SK-N-MC (cell line): ENCODE results near the gene SYCE3.
A peak's percentile ranks its signal among the peaks of the same experiment; 100 is the strongest.

Experiments
- DNase-seq: peaks from one replicate; pipeline ENCODE4 v3.0.0-alpha.2; 2011; ENCODE audit warnings: low read depth, low spot score
- H3K27ac ChIP-seq: fragments of 200-600 bp; sonication (generic); 2 replicates; pipeline ENCODE4 v1.5.1; 2016; ENCODE audit warnings: mixed run types
- H3K36me3 ChIP-seq: fragments of 200-600 bp; sonication (generic); 2 replicates; pipeline ENCODE4 v1.6.1; 2017; ENCODE audit warnings: antibody characterized with exemption, low read length, mixed read lengths; ENCODE audit not compliant: insufficient read depth
- H3K4me3 ChIP-seq: fragments of 200-600 bp; sonication (generic); 2 replicates; pipeline ENCODE4 v1.5.1; 2016
- H3K9ac ChIP-seq: fragments of 200-600 bp; sonication (generic); 2 replicates; pipeline ENCODE4 v1.8.0; 2017; ENCODE audit warnings: mixed run types, mixed read lengths; ENCODE audit not compliant: insufficient read length
- H3K9me3 ChIP-seq: fragments of 200-600 bp; sonication (generic); 2 replicates; pipeline ENCODE4 v1.6.1; 2017; ENCODE audit warnings: low read depth, mild to moderate bottlenecking, antibody characterized with exemption, low read length, moderate library complexity, mixed read lengths
- EZH2 ChIP-seq: fragments of 200-600 bp; sonication (generic); IDR thresholded peaks from one replicate; pipeline ENCODE4 v1.6.1; 2017; ENCODE audit warnings: antibody characterized with exemption
- FOXP2 ChIP-seq: optimal IDR thresholded peaks from 2 replicates; pipeline ENCODE3; 2011; ENCODE audit warnings: mild to moderate bottlenecking, moderate library complexity; ENCODE audit not compliant: insufficient read depth; ENCODE audit errors: extremely low read length, control extremely low read depth
- POLR2AphosphoS5 ChIP-seq: IDR thresholded peaks from 2 replicates; pipeline ENCODE4 v1.6.1; 2012; ENCODE audit warnings: mild to moderate bottlenecking, low read depth, low read length, borderline replicate concordance

SYCE3 gene

DNA sequence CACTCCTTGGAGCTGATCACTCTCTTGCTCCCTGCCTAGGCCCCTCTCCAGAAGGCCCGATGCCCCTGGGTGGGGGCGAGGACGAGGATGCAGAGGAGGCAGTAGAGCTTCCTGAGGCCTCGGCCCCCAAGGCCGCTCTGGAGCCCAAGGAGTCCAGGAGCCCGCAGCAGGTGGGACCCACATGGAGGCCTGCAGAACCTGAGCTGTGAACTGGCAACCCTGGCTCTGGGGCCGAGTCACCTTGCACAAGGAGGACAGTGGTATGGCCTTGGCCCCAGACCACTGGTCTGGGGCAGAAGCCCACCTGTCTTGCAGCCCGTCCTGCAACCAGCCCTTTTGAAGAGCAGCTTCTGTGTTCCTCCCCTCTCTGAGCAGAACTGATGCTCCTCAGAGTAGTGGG, 43.6 kb downstream of the SYCE3 start:
- Histone ChIP-seq H3K27ac (no peak overlapping the region), H3K36me3 (peaks cover 52% of the 10 kb centered on the region), H3K4me3 (no peak overlapping the region)

GRCh38 chr22:50518606-50519005, 44.1 kb downstream of the SYCE3 start:
- no peak overlapping the region for H3K27ac ChIP-seq
- H3K36me3 ChIP-seq = peaks cover 48% of the 10 kb centered on the region
- DNase-seq = no peak
- no peaks in the 10 kb centered on the region for H3K9me3 ChIP-seq
- no peak overlapping the region for H3K9ac ChIP-seq
- no peak overlapping the region for H3K4me3 ChIP-seq
- no peak for TF ChIP-seq FOXP2
- TF ChIP-seq EZH2 = no peak
- no peak for TF ChIP-seq POLR2AphosphoS5

More for the DNA sequence above, 43.6 kb downstream of the SYCE3 start:
- no peak for TF ChIP-seq EZH2
- no peak for TF ChIP-seq POLR2AphosphoS5
- TF ChIP-seq FOXP2 = no peak
- H3K9me3 ChIP-seq = no peaks in the 10 kb centered on the region
- no peak overlapping the region for H3K9ac ChIP-seq
- no peak for DNase-seq

- Histone ChIP-seq H3K36me3 (peaks cover 46% of the 10 kb centered on the region), H3K27ac (no peak overlapping the region), H3K9ac (no peak overlapping the region), H3K9me3 (no peaks in the 10 kb centered on the region), H3K4me3 (no peak overlapping the region)
- DNase-seq = no peak
- TF ChIP-seq POLR2AphosphoS5 (no peak), EZH2 (no peak), FOXP2 (no peak)
Observed at GRCh38 chr22:50517495-50518260, 45.0 kb downstream of the SYCE3 start.

GRCh38 chr22:50516891-50517290, 45.8 kb downstream of the SYCE3 start:
- no peak for TF ChIP-seq POLR2AphosphoS5
- TF ChIP-seq EZH2 = no peak
- TF ChIP-seq FOXP2 = no peak
- Histone ChIP-seq H3K27ac (no peak overlapping the region), H3K9me3 (no peaks in the 10 kb centered on the region), H3K9ac (no peak overlapping the region), H3K4me3 (no peak overlapping the region), H3K36me3 (peaks cover 52% of the 10 kb centered on the region)
- DNase-seq = no peak

DNA sequence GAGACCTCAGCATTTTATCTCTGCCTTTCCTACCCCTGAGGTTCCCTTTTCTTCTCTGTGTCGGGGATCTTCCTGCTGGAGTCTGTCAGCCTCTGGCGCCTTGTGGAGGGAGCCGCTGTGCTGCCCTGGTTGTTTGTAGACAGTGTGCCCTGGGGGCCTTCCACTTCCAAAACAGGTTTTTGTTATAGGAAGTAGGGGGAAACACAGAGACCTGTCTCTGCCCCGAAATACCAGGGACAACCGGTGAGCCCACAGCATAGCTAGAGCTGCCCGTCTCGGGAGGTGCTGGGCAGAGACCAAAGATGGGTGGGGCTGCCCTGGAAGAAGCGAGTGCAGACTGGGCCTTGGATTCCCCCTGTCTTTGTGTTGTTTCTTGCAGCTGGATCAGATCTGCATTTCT, 46.7 kb downstream of the SYCE3 start:
- peaks cover 50% of the 10 kb centered on the region for H3K36me3 ChIP-seq

DNA sequence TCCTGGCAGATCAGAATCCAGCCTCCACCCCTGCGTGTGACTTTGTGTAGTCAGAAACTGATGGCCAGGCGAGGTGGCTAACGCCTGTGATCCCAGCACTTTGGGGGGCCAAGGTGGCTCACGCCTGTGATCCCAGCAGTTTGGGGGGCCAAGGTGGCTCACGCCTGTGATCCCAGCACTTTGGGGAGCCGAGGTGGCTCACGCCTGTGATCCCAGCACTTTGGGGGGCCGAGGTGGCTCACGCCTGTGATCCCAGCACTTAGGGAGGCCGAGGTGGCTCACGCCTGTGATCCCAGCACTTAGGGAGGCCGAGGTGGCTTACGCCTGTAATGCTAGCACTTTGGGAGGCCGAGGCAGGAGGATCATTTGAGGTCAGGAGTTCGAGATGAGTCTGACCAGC, 49.5 kb downstream of the SYCE3 start:
- TF ChIP-seq POLR2AphosphoS5 (no peak), FOXP2 (no peak), EZH2 (no peak)
- peaks cover 31% of the 10 kb centered on the region; the same call in 1 of the 2 replicates for H3K36me3 ChIP-seq
- H3K9me3 ChIP-seq = no peaks in the 10 kb centered on the region
- no peak for DNase-seq
- H3K4me3 ChIP-seq = no peak overlapping the region
- no peak overlapping the region for H3K27ac ChIP-seq
- no peak overlapping the region for H3K9ac ChIP-seq

More for the DNA sequence above, 46.7 kb downstream of the SYCE3 start:
- H3K27ac ChIP-seq = no peak overlapping the region
- no peaks in the 10 kb centered on the region for H3K9me3 ChIP-seq
- DNase-seq = no peak
- no peak for TF ChIP-seq POLR2AphosphoS5
- no peak for TF ChIP-seq EZH2
- no peak for TF ChIP-seq FOXP2
- no peak overlapping the region for H3K4me3 ChIP-seq
- H3K9ac ChIP-seq = no peak overlapping the region

DNA sequence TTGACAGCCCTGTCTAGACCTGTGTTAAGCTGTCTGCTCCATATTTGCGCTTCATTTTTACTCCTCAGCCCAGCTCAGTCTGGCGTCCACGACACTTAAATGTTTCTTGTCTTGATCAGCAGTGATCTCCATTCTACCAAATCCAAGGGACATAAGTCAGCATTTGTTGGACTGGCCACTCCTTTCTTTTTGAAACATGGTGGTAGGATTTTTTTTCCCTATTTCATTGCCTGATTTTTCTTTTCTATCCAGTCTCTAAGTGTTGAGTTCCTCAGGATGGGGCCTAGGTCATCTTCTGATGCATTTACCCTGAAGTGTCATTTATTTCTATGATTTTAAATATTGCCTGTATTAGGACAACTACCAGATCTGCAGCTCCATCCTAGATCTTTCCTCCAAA, 53.8 kb downstream of the SYCE3 start:
- H3K9ac ChIP-seq = peak overlapping the region; percentile 93
- TF ChIP-seq FOXP2 (no peak), POLR2AphosphoS5 (no peak)
- peaks cover 21% of the 10 kb centered on the region; the same call in 1 of the 2 replicates for H3K36me3 ChIP-seq
- H3K9me3 ChIP-seq = no peaks in the 10 kb centered on the region
- no peak for DNase-seq
- peak overlapping the region; percentile 90; the same call in 1 of the 2 replicates for H3K27ac ChIP-seq
- H3K4me3 ChIP-seq = peak overlapping the region; percentile 94

DNA sequence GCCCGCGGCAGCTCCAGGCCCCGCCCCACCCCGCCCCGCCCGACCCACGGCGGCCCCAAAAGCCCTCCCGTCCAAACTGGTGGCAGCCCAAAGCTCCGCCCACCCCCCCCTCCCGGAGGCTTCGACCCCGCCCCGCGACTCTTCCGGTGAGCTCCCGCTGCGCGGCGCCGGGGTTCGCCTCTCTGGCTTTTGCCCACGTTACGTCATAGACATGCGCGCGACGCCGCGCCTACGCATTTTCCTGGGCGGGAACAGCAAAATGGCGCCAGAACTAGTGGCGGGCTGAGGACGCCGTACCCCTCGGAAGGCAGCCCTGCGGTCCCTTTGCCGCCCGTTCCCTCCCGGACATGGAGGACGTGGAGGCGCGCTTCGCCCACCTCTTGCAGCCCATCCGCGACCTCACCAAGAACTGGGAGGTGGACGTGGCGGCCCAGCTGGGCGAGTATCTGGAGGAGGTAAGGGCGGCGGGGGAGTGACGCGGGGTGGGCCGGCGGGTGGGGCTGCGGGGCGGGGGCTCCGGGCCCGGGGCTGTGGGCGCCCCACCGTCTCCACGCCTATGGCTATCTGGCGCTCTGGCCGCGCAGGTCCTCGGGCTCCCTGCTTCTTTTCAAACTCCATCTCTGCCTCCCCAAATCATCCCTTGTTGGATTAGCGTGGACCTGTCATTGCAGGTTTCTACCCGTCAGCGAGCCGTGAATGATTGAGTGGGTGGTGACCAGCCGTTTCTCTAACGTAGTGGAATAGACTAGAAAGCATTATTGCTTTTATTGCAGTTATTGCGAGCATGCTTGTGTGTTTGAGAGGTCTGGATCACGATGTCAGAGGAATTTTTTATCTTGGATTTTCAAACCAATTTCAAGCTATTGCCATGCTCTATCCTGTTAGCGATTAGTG, 54.5 kb downstream of the SYCE3 start, which contains the start of gene NCAPH2:
NCAPH2 (plus strand) TSS at position 234 of the 894 bp plus-strand sequence; CDS start at position 348, 114 bp downstream.
- H3K9me3 ChIP-seq = no peaks in the 10 kb centered on the region
- TF ChIP-seq POLR2AphosphoS5 = peak; percentile 89
- no peak for TF ChIP-seq FOXP2
- peak within 1 kb of the TSS; percentile 98 for H3K4me3 ChIP-seq
- H3K27ac ChIP-seq = peak within 1 kb of the TSS; percentile 90
- peak within 1 kb of the TSS; percentile 94 for H3K9ac ChIP-seq
- peaks cover 21% of the 10 kb centered on the region; the same call in 1 of the 2 replicates for H3K36me3 ChIP-seq
- peak; percentile 93 for DNase-seq
